WTC11 (cell line): Measurements from ENCODE around the gene CD4. TPM values are rescaled to one million over a fixed set of nuclear protein-coding genes. Genes with fewer than 3 reads are reported as not detected.

ENCODE experiments used
- ATAC-seq: fragments of 200-7000 bp; cut with Tn5 transposase; 2 replicates; pipeline ENCODE4 v1.10.0; 2021; ENCODE audit warnings: mild to moderate bottlenecking, moderate library complexity
- CTCF ChIA-PET: fragments of 300-600 bp; sonication (Branson Sonifier 250); formaldehyde crosslinking; loops from one replicate; lab custom pipeline; 2021; ENCODE audit warnings: antibody characterized with exemption; lab: Charles Lee
- POLR2A ChIA-PET: fragments of 350-600 bp; sonication (Branson Sonifier 250); formaldehyde crosslinking; loops from one replicate; lab custom pipeline; 2021; ENCODE audit warnings: antibody characterized with exemption; lab: Charles Lee
- DNase-seq: peaks from one replicate; pipeline ENCODE4 v3.0.0; 2021; ENCODE audit warnings: low spot score
- H3K27ac Mint-ChIP-seq: 2 replicates; pipeline ENCODE4 v1.8.0; 2021; ENCODE audit warnings: mixed read lengths
- H3K27me3 Mint-ChIP-seq: 2 replicates; pipeline ENCODE4 v1.8.0; 2021; ENCODE audit warnings: low read depth, mild to moderate bottlenecking, moderate library complexity, mixed read lengths
- H3K36me3 Mint-ChIP-seq: 2 replicates; pipeline ENCODE4 v1.8.0; 2021; ENCODE audit warnings: mixed read lengths
- H3K4me1 Mint-ChIP-seq: 2 replicates; pipeline ENCODE4 v1.8.0; 2022; ENCODE audit warnings: mixed read lengths
- H3K4me3 Mint-ChIP-seq: 2 replicates; pipeline ENCODE4 v1.8.0; 2021; ENCODE audit warnings: mild to moderate bottlenecking, moderate library complexity, mixed read lengths
- H3K9me3 Mint-ChIP-seq: 2 replicates; pipeline ENCODE4 v1.8.0; 2021; ENCODE audit warnings: mixed read lengths
- CBFB ChIP-seq: sonication (generic); formaldehyde crosslinking; IDR thresholded peaks from 2 replicates; pipeline ENCODE4 v1.8.1; 2022; ENCODE audit warnings: mild to moderate bottlenecking, low read depth, missing genetic modification reagents
- ERG ChIP-seq: fragments of 250-450 bp; sonication (Bioruptor Pico); IDR thresholded peaks from 2 replicates; pipeline ENCODE4 v1.8.0; 2021; ENCODE audit warnings: mild to moderate bottlenecking
- ESRRA ChIP-seq: sonication (generic); formaldehyde crosslinking; IDR thresholded peaks from 2 replicates; pipeline ENCODE4 v1.8.1; 2022; ENCODE audit warnings: mild to moderate bottlenecking, missing genetic modification reagents, borderline replicate concordance
- ETV6 ChIP-seq: sonication (generic); formaldehyde crosslinking; IDR thresholded peaks from 2 replicates; pipeline ENCODE4 v1.8.1; 2022; ENCODE audit warnings: mild to moderate bottlenecking, missing genetic modification reagents
- GABPB1 ChIP-seq: sonication (generic); formaldehyde crosslinking; IDR thresholded peaks from 2 replicates; pipeline ENCODE4 v1.8.1; 2023; ENCODE audit warnings: mild to moderate bottlenecking, missing genetic modification reagents
- GRHL2 ChIP-seq: fragments of 250-450 bp; sonication (Bioruptor Pico); IDR thresholded peaks from 2 replicates; pipeline ENCODE4 v1.8.0; 2022; ENCODE audit warnings: mild to moderate bottlenecking, moderate library complexity; ENCODE audit not compliant: insufficient replicate concordance, severe bottlenecking
- HMGA2 ChIP-seq: fragments of 250-450 bp; sonication (Bioruptor Pico); IDR thresholded peaks from 2 replicates; pipeline ENCODE4 v1.4.0; 2021; ENCODE audit warnings: mild to moderate bottlenecking, moderate library complexity
- NR1H2 ChIP-seq: sonication (generic); formaldehyde crosslinking; IDR thresholded peaks from 2 replicates; pipeline ENCODE4 v1.9.0; 2021; ENCODE audit warnings: mild to moderate bottlenecking, moderate library complexity, missing genetic modification reagents
- NR2C2 ChIP-seq: sonication (generic); formaldehyde crosslinking; IDR thresholded peaks from 2 replicates; pipeline ENCODE4 v1.8.0; 2022; ENCODE audit warnings: mild to moderate bottlenecking, missing genetic modification reagents
- NR3C1 ChIP-seq: sonication (generic); formaldehyde crosslinking; conservative IDR thresholded peaks from 2 replicates; pipeline ENCODE4 v1.8.1; 2023; ENCODE audit warnings: low read depth, mild to moderate bottlenecking, missing genetic modification reagents
- SP1 ChIP-seq: sonication (generic); formaldehyde crosslinking; conservative IDR thresholded peaks from 2 replicates; pipeline ENCODE4 v1.8.1; 2022; ENCODE audit warnings: missing genetic modification reagents
- TCF7 ChIP-seq: sonication (generic); formaldehyde crosslinking; IDR thresholded peaks from 2 replicates; pipeline ENCODE4 v1.8.0; 2022; ENCODE audit warnings: mild to moderate bottlenecking, low read depth, missing genetic modification reagents, moderate library complexity
- TEAD4 ChIP-seq: sonication (generic); formaldehyde crosslinking; IDR thresholded peaks from 2 replicates; pipeline ENCODE4 v1.8.0; 2022; ENCODE audit warnings: mild to moderate bottlenecking, missing genetic modification reagents
- ZBTB43 ChIP-seq: sonication (generic); formaldehyde crosslinking; IDR thresholded peaks from 2 replicates; pipeline ENCODE4 v1.8.1; 2023; ENCODE audit warnings: mild to moderate bottlenecking, missing genetic modification reagents
- ZNF232 ChIP-seq: sonication (generic); formaldehyde crosslinking; IDR thresholded peaks from 2 replicates; pipeline ENCODE4 v1.8.0; 2022; ENCODE audit warnings: mild to moderate bottlenecking, missing genetic modification reagents
- ZNF396 ChIP-seq: fragments of 250-450 bp; sonication (Bioruptor Pico); IDR thresholded peaks from 2 replicates; pipeline ENCODE4 v1.8.0; 2021; ENCODE audit warnings: mild to moderate bottlenecking, moderate library complexity, borderline replicate concordance
- total RNA-seq: library from RNA; stranded (reverse); gene quantifications from 3 replicates; pipeline ENCODE4 v1.2.3, GENCODE V29; 2021
- TF ChIP-seq, protein P1 (sequence below): sonication (generic); formaldehyde crosslinking; IDR thresholded peaks from 2 replicates; pipeline ENCODE4 v1.8.1; 2023; ENCODE audit warnings: mild to moderate bottlenecking, moderate library complexity, missing genetic modification reagents
- TF ChIP-seq, protein P2 (sequence below): fragments of 250-450 bp; sonication (Bioruptor Pico); conservative IDR thresholded peaks from 2 replicates; pipeline ENCODE4 v1.9.0; 2021; ENCODE audit warnings: mild to moderate bottlenecking
- TF ChIP-seq, protein P3 (sequence below): sonication (generic); formaldehyde crosslinking; IDR thresholded peaks from 2 replicates; pipeline ENCODE4 v1.8.1; 2023; ENCODE audit warnings: mild to moderate bottlenecking, missing genetic modification reagents
- TF ChIP-seq, protein P4 (sequence below): fragments of 200-600 bp; IDR thresholded peaks from 2 replicates; pipeline ENCODE4 v1.8.0; 2022; ENCODE audit warnings: antibody characterized with exemption

The CD4 gene
- total RNA-seq, 1 experiment from 2014 or later: 2.5 TPM

DNA sequence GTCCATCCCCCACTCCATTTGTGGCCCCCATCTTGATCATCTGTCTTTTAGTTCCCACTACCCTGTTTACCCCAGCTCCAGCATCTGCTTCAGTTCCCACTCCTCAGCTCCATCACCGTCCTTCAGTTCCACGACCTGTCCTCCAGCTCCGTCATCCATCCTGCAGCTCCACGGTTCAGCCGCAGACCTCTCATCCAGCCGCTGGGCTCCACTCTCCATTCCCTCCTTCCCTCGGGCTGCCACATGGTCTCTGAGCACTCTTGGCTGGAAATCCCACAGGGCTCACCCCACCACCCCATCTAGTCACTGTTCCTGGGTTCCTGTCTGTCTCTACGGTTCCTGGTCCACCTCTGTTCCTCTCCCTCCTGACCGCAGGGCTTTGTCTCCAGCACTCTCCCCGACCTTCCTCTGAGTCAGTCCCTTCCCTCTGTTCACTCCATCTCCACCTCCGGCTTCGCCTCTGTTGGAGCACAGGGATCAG, 35.6 kb downstream of the CD4 start:
- ChIA-PET CTCF (interaction anchor here (0.6 to 8.9 kb wide), 30 partner anchors 9 to 204 kb away, joined by 3 to 112 read pairs (median 4); partner anchors contain the start of genes ACRBP, CDCA3, COPS7A and GNB3), POLR2A (interaction anchor here (0.6 to 1.5 kb wide), 6 partner anchors 44 to 71 kb away, joined by 3 to 5 read pairs (median 4); partner anchors contain the start of gene PTMS)
- Mint-ChIP-seq H3K36me3 (peaks cover 5% of the 10 kb centered on the region; the same call in 1 of the 2 replicates), H3K9me3 (no peaks in the 10 kb centered on the region), H3K4me1 (peaks cover 64% of the 10 kb centered on the region), H3K27ac (no peak overlapping the region), H3K27me3 (peaks cover 51% of the 10 kb centered on the region), H3K4me3 (peak overlapping the region; percentile 78)
- ATAC-seq: no peak
- TF ChIP-seq TEAD4 (CRISPR knock-in tag) (no peak), HMGA2 (CRISPR knock-in tag) (no peak), ZNF232 (no peak), NR2C2 (CRISPR knock-in tag) (no peak), ESRRA (no peak), GABPB1 (CRISPR knock-in tag) (no peak), ZNF396 (CRISPR knock-in tag) (no peak), ERG (CRISPR knock-in tag) (no peak), NR1H2 (CRISPR knock-in tag) (no peak), ZBTB43 (CRISPR knock-in tag) (no peak), GRHL2 (no peak)
- TF ChIP-seq, protein P1, sequence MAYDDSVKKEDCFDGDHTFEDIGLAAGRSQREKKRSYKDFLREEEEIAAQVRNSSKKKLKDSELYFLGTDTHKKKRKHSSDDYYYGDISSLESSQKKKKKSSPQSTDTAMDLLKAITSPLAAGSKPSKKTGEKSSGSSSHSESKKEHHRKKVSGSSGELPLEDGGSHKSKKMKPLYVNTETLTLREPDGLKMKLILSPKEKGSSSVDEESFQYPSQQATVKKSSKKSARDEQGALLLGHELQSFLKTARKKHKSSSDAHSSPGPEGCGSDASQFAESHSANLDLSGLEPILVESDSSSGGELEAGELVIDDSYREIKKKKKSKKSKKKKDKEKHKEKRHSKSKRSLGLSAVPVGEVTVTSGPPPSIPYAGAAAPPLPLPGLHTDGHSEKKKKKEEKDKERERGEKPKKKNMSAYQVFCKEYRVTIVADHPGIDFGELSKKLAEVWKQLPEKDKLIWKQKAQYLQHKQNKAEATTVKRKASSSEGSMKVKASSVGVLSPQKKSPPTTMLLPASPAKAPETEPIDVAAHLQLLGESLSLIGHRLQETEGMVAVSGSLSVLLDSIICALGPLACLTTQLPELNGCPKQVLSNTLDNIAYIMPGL (CRISPR knock-in tag): no peak
- TF ChIP-seq, protein P2, sequence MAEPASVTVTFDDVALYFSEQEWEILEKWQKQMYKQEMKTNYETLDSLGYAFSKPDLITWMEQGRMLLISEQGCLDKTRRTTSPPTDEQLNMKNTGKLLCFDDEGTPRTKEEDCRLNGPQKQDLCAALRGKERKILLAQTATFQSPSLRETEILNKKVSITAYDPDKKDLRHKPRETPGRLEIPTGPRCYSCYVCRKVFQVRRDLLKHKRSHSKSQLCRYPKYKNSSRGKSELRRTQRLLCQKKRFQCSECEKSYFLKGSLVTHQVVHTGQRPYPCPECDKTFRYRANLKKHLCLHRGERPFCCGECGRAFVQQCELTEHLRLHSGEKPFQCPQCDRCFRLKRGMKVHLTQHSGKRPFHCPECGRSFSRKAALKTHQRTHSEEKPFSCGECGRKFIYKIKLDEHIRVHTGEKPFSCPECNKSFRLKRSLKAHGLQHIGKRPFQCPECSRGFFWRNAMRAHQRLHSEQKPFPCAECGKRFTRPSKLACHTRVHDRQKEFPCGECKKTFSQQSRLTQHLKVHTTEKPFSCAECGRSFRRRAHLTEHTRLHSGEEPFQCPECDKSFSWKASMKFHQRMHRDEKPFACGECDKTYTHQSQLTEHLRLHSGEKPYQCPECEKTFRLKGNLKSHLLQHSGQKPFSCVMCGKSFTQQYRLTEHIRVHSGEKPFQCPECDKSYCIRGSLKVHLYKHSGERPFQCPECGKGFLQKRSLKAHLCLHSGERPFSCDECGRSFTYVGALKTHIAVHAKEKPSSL (CRISPR knock-in tag): no peak
- TF ChIP-seq, protein P3, sequence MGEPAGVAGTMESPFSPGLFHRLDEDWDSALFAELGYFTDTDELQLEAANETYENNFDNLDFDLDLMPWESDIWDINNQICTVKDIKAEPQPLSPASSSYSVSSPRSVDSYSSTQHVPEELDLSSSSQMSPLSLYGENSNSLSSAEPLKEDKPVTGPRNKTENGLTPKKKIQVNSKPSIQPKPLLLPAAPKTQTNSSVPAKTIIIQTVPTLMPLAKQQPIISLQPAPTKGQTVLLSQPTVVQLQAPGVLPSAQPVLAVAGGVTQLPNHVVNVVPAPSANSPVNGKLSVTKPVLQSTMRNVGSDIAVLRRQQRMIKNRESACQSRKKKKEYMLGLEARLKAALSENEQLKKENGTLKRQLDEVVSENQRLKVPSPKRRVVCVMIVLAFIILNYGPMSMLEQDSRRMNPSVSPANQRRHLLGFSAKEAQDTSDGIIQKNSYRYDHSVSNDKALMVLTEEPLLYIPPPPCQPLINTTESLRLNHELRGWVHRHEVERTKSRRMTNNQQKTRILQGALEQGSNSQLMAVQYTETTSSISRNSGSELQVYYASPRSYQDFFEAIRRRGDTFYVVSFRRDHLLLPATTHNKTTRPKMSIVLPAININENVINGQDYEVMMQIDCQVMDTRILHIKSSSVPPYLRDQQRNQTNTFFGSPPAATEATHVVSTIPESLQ (CRISPR knock-in tag): no peak
- no peak for DNase-seq

DNA sequence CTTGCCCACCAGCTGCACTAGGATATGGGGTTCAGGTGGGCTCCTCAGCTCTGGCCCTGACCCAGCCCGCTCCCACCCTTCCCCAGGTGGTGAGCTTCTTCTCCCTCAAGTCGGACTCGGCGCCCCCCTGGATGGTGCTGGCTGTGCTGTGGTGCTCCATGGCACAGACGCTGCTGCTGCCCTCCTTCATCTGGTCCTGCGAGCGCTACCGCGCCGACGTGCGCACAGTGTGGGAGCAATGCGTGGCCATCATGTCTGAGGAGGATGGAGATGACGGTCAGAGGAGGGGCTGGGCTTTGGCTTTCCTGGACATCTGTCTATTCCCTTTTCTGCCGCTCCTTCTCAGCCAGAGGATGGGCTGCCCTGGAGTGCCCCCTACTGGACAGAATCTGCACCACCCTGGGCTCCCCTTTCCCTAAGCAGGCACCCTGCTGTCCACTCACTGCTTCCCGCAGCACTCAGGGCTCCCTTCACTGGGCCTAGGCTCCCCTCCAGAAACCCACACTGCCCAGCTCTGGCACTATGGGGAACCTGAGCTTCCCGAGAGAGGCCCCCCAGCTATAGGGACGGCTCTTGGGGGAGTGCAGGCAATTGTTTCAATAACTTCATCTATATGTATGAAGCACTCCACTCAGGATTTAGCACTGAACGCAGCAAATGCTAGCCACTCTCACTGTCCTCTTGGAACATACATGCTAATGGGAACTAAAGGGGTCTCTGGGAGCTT, 36.2 kb downstream of the CD4 start:
- ATAC-seq (peak; percentile 35), DNase-seq (peak; percentile 95)
- peaks cover 60% of the 10 kb centered on the region for H3K4me1 Mint-ChIP-seq
- H3K27ac Mint-ChIP-seq: no peak overlapping the region
- no peaks in the 10 kb centered on the region for H3K9me3 Mint-ChIP-seq
- TF ChIP-seq SP1 (CRISPR knock-in tag): peak; percentile 54
- TF ChIP-seq, protein P1 (CRISPR knock-in tag): peak; percentile 66; the same call in 1 of the 2 replicates
- no peak for TF ChIP-seq TCF7 (CRISPR knock-in tag)
- no peak for TF ChIP-seq NR3C1
- TF ChIP-seq ZNF232: 0 out of 2 replicates have a peak, but pooled peaks have one; percentile 24
- 0 out of 2 replicates have a peak, but pooled peaks have one; percentile 50 for TF ChIP-seq ETV6 (CRISPR knock-in tag)
- TF ChIP-seq, protein P4, sequence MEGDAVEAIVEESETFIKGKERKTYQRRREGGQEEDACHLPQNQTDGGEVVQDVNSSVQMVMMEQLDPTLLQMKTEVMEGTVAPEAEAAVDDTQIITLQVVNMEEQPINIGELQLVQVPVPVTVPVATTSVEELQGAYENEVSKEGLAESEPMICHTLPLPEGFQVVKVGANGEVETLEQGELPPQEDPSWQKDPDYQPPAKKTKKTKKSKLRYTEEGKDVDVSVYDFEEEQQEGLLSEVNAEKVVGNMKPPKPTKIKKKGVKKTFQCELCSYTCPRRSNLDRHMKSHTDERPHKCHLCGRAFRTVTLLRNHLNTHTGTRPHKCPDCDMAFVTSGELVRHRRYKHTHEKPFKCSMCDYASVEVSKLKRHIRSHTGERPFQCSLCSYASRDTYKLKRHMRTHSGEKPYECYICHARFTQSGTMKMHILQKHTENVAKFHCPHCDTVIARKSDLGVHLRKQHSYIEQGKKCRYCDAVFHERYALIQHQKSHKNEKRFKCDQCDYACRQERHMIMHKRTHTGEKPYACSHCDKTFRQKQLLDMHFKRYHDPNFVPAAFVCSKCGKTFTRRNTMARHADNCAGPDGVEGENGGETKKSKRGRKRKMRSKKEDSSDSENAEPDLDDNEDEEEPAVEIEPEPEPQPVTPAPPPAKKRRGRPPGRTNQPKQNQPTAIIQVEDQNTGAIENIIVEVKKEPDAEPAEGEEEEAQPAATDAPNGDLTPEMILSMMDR: peak; percentile 90
- 0 out of 2 replicates have a peak, but pooled peaks have one; percentile 10 for TF ChIP-seq CBFB (CRISPR knock-in tag)
- peaks cover 5% of the 10 kb centered on the region; the same call in 1 of the 2 replicates for H3K36me3 Mint-ChIP-seq
- ChIA-PET POLR2A (interaction anchor here (0.6 to 1.5 kb wide), 6 partner anchors 45 to 72 kb away, joined by 3 to 5 read pairs (median 4); partner anchors contain the start of gene PTMS), CTCF (interaction anchor here (0.6 to 8.9 kb wide), 32 partner anchors 9 to 205 kb away, joined by 3 to 112 read pairs (median 4); partner anchors contain the start of genes ACRBP, CDCA3, COPS7A and GNB3)
- peaks cover 45% of the 10 kb centered on the region for H3K27me3 Mint-ChIP-seq
- peak overlapping the region; percentile 78 for H3K4me3 Mint-ChIP-seq
